Tibial nerve (tissue), 4 donors: ENCODE results near the gene ADIRF. TPM values are rescaled to one million over a fixed set of nuclear protein-coding genes. Genes with fewer than 3 reads are reported as not detected.
"Not testable (repeated sequence)": the region's sequence is repeated elsewhere in the genome, so short reads cannot be mapped to it uniquely, and the experiment has no call there.

ENCODE experiments used
- DNase-seq, 2 donors: peaks; one replicate each; pipeline ENCODE4 v3.0.0-alpha.2; 2019; ENCODE audit warnings: low spot score in 2 of 2
- H3K27ac ChIP-seq, 4 donors: fragments of 200-600 bp; sonication (generic) in 3 of 4; one replicate each; pipeline ENCODE4 v1.5.1; 2017 to 2019; ENCODE audit warnings: mild to moderate bottlenecking in 1 of 4
- H3K27me3 ChIP-seq, 2 donors: fragments of 200-600 bp; sonication (generic) in 1 of 2; one replicate each; pipeline versions ENCODE4 v1.5.1 to v1.6.0; 2017 to 2019
- H3K36me3 ChIP-seq, 3 donors: fragments of 200-600 bp; sonication (generic); one replicate each; pipeline ENCODE4 v1.5.1; 2018 to 2019
- H3K4me1 ChIP-seq, 4 donors: fragments of 200-600 bp; sonication (generic) in 3 of 4; one replicate each; pipeline ENCODE4 v1.5.1; 2017 to 2019
- H3K4me3 ChIP-seq, 4 donors: fragments of 200-600 bp; sonication (generic) in 3 of 4; one replicate each; pipeline ENCODE4 v1.5.1; 2017 to 2019; ENCODE audit warnings: mild to moderate bottlenecking in 1 of 4, moderate library complexity in 1 of 4
- H3K9me3 ChIP-seq, 4 donors: fragments of 200-600 bp; sonication (generic) in 3 of 4; one replicate each; pipeline ENCODE4 v1.5.1; 2017 to 2019
- whole genome bisulfite sequencing, 2 donors: methylation state at CpG; one replicate each; pipeline ENCODE4 v1.1.5; 2018; 5-methylcytosine and 5-hydroxymethylcytosine counted together
- small RNA-seq: library from RNA; depleted of rRNA; stranded (forward); fragments of <200 nt; gene quantifications from one replicate; pipeline ENCODE3, GENCODE V24; 2016
- total RNA-seq, 4 donors: library from RNA; depleted of rRNA; stranded (reverse); fragments of >200 nt; gene quantifications; one replicate each; pipeline ENCODE4 v1.1.0, GENCODE V29; 2016

The ADIRF gene
- total RNA-seq, 4 donors from 2014 or later = 703 to 1,895 (median 1,121) TPM

GRCh38 chr10:87020056-87020455 is 51.8 kb downstream of the ADIRF start, which contains the start of gene FAM25A:
TSS of gene FAM25A (plus strand) at chr10:87020294. CDS start at chr10:87020325, 31 bp downstream.
- H3K4me3 ChIP-seq, H3K36me3 ChIP-seq, DNase-seq, H3K27me3 ChIP-seq, H3K9me3 ChIP-seq, H3K4me1 ChIP-seq, H3K27ac ChIP-seq: not testable (repeated sequence)
- 96 to 98% methylated on average over 4 to 6 of the region's 9 CpGs for WGBS, 2 donors

Small RNAs within 50 kb of the gene (small RNA-seq; reads per million reads assigned to genes)
- gene BMS1P3 (not detected), gene FAM25A (not detected)

Other genes with a start within 250 kb of the ADIRF start
- 10 to 100 TPM; 35.7 to 51.3 (median 42.8) TPM for gene BMPR1A, start 211.9 kb upstream of the ADIRF start, total RNA-seq
- 10 to 100 TPM; 27.6 to 81.2 (median 61.9) TPM for gene MMRN2, start 10.9 kb upstream of the ADIRF start, total RNA-seq
- 100 to 1,000 TPM in 2 of 4 donors, 10 to 100 TPM in 2; 86.1 to 213 (median 119) TPM for gene SNCG, start 9.9 kb upstream of the ADIRF start, total RNA-seq
- not detected for gene FAM25A, start 51.8 kb downstream of the ADIRF start, total RNA-seq
- gene GLUD1, start 126.4 kb downstream of the ADIRF start, total RNA-seq = 100 to 1,000 TPM; 204 to 241 (median 223) TPM
- gene SHLD2, start 126.7 kb downstream of the ADIRF start, total RNA-seq = 10 to 100 TPM; 14.1 to 39.6 (median 28.6) TPM